Fibroblast of mammary gland (primary cell): Measurements from ENCODE around the gene SIX2.

Experiments
- DNase-seq: peaks from one replicate; pipeline ENCODE4 v3.0.0-alpha.2; 2010; ENCODE audit warnings: low read depth
- H3K4me3 ChIP-seq: 2 replicates; pipeline ENCODE4 v1.5.1; 2011; ENCODE audit warnings: low read depth, mild to moderate bottlenecking, low read length, moderate library complexity; ENCODE audit not compliant: control insufficient read depth
- TF ChIP-seq, protein P1 (sequence below): conservative IDR thresholded peaks from 2 replicates; pipeline ENCODE4 v1.5.1; 2011; ENCODE audit warnings: low read depth, low read length, inconsistent platforms; ENCODE audit not compliant: control insufficient read depth, insufficient read depth

The SIX2 gene

GRCh38 chr2:45008296-45009129 is 739 bp downstream of the SIX2 start:
- no peak for DNase-seq
- TF ChIP-seq, protein P1, sequence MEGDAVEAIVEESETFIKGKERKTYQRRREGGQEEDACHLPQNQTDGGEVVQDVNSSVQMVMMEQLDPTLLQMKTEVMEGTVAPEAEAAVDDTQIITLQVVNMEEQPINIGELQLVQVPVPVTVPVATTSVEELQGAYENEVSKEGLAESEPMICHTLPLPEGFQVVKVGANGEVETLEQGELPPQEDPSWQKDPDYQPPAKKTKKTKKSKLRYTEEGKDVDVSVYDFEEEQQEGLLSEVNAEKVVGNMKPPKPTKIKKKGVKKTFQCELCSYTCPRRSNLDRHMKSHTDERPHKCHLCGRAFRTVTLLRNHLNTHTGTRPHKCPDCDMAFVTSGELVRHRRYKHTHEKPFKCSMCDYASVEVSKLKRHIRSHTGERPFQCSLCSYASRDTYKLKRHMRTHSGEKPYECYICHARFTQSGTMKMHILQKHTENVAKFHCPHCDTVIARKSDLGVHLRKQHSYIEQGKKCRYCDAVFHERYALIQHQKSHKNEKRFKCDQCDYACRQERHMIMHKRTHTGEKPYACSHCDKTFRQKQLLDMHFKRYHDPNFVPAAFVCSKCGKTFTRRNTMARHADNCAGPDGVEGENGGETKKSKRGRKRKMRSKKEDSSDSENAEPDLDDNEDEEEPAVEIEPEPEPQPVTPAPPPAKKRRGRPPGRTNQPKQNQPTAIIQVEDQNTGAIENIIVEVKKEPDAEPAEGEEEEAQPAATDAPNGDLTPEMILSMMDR, result no peak
- peak overlapping the region; percentile 12 for H3K4me3 ChIP-seq

DNA sequence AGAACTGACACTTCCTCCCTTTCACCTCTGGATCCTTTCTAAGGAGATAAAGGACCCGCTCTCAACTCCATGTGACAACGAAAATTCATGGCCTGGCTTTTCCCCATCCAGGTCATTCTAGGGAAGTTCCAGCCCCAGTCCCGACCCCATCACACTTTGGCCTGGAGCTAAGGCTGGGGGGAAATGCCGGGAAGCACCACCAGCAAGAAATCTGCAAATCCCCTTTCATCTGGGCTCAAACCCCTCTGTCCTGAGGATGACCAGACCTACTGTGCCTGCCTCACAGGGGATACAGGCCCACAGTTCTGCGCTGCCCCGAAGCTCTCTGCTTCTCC is 1.3 kb downstream of the SIX2 start:
- DNase-seq, result no peak
- TF ChIP-seq, protein P1, result no peak
- H3K4me3 ChIP-seq, result peak overlapping the region; percentile 9

- no peak overlapping the region for H3K4me3 ChIP-seq
- TF ChIP-seq, protein P1, result no peak
- DNase-seq, result no peak
These were observed 2.3 kb downstream of the SIX2 start for GRCh38 chr2:45006942-45007287.

DNA sequence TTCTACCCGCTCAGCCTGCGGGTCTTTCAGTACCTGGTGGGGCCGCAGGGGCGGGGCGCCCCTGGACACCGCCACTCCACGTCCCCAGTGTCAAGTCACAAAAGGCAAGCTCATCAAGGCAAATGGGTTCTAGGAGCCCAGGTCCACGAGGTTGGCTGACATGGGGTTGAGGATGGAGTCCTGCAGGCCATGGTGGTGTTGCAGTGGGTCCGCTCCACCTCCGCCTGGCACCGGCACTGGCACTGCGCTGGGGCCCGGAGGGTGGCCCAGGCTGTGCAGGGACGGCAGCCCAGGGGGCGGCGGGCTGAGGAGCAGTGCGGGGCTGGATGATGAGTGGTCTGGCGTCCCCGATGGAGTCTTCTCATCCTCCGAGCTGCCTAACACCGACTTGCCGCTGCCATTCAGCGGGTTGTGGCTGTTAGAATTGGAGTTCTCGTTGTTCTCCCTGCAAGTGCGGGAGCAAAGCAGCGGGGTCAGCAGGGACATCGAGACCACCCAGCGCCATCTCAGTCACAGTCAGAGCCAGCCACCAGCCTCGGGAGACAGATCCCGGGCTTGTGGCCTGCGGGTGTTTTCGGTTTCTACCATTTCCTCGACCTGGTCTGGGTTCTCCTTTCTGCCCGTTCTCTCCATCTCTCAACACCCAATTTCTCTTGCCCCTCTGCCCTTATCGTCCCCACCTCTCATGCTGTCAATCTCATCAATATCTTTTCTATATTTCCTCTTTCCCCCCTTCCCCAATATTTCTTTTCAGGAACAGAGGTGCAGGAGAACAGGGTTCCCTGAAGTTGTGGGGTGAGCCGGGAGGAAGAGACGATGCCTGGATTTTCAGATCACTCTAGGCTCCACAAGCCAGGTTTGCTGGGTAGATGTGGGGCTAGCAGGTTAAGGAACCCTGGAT is 3.0 kb downstream of the SIX2 start:
- no peak for DNase-seq
- no peak overlapping the region for H3K4me3 ChIP-seq
- TF ChIP-seq, protein P1, result no peak

DNA sequence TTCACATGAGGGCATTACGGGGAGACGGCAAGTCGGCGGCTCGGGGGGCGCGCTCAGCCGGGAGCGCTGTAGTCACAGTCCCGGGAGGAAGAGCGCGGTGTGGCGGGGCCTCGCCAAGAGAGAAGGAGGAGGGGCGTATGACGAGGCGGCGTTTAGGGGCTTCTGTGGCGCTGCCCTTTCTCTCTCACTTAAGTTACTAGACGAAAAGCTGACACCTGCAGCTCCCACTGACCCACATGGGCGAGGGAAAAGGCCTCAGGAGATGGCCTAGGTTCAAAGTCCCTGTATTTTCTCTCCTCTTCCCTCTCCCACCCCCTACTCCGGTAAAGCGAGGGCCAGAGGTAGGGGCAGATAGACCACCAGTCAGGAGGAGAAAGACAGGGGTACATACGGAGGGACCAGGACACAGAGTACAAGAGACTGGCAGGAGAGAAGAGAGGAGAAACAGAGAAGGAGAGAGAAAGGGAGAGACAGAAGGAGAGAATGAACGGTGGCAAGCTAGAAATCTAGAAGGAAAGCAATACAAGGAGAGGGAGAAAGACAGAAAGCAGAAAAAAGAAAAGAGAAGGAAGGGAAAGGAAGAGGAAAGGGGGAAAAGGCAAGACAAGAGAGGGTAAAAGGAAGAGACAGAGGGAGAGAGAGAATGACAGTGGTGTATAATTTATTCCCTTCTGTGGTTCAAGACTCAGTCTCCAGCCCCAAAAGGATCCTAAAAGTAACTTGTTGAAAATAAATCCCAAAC is 3.8 kb downstream of the SIX2 start:
- H3K4me3 ChIP-seq, result no peak overlapping the region
- TF ChIP-seq, protein P1, result no peak
- no peak for DNase-seq

DNA sequence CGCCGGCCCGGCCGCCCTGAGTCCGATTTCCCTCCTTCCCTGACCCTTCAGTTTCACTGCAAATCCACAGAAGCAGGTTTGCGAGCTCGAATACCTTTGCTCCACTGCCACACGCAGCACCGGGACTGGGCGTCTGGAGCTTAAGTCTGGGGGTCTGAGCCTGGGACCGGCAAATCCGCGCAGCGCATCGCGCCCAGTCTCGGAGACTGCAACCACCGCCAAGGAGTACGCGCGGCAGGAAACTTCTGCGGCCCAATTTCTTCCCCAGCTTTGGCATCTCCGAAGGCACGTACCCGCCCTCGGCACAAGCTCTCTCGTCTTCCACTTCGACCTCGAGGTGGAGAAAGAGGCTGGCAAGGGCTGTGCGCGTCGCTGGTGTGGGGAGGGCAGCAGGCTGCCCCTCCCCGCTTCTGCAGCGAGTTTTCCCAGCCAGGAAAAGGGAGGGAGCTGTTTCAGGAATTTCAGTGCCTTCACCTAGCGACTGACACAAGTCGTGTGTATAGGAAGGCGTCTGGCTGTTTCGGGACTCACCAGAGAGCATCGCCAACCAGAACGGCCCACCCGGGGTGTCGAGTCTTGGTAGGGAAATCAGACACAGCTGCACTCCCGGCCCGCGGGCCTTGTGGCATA is 4.6 kb downstream of the SIX2 start:
- TF ChIP-seq, protein P1, result no peak
- no peak for DNase-seq
- H3K4me3 ChIP-seq, result no peak overlapping the region
